HG02840 (cell line): Measurements from ENCODE around the gene SNX9.
"Not testable (repeated sequence)": the region's sequence is repeated elsewhere in the genome, so short reads cannot be mapped to it uniquely, and the experiment has no call there.

Experiments
- ATAC-seq: cut with Tn5 transposase; IDR thresholded peaks from one replicate; pipeline ENCODE4 v1.9.1; 2021; ENCODE audit warnings: mild to moderate bottlenecking, moderate library complexity, moderate number of reproducible peaks; ENCODE audit not compliant: unreplicated experiment, low FRiP score

Gene SNX9

DNA sequence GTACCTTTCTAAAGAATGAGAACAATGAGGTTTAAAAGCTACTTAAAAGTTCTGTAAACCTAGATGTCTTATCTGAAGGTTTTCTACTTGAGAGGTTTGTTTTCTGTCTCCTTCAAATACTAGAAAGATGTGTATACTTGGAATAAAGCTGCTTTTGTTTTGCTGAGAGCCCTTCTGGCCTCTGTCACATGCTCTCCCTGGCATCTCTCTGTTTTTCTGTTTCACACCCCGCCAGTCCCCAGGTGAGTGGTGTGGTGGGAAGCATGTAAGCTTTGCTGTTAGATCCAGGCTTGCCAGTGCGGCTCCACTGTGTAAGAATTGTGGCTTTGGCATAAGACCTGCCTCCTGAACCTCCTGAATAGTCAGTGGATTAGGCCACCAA, 56.8 kb downstream of the SNX9 start:
- peak; percentile 29 for ATAC-seq

GRCh38 chr6:157880534-157880933, 57.5 kb downstream of the SNX9 start:
- no peak for ATAC-seq

DNA sequence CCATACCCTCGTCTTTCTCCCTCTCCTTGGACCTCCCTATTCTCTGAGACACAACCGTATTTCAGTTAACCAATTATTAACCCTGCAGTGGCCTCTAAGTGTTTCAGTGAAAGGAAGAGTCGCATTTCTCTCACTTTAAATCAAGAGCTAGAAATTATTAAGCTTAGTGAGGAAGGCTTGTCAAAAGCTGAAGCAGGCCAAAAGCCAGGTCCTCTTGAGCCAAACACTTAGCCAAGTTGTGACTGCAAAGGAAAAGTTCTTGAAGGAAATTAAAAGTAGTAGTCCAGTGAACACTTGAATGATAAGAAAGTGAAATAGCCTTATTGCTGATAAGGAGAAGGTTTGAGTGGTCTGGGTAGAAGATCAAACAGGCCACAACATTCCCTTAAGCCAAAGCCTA, 58.3 kb downstream of the SNX9 start:
- no peak for ATAC-seq

GRCh38 chr6:157884756-157885155, 61.7 kb downstream of the SNX9 start:
- ATAC-seq: no peak

- ATAC-seq: no peak
These were observed 62.3 kb downstream of the SNX9 start for GRCh38 chr6:157885211-157885788.

DNA sequence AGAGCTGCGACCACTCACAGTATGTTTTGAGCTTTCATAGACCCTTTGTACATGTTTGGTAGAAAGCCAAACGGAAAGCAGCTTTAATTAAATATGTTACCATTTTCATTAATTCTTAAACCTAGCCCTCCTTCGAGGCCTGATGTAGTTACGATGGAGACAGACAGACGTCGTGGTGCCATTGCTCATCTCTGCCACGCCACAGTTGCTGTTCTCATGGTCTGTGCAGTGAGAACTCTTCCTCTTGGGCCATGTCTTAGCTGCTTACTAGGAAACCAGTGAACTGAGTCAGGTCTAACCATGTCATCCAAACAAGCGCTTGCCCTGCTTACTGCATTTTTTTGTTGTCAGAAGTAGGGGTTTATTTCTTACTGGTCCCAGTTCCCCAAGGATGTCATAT, 62.8 kb downstream of the SNX9 start:
- no peak for ATAC-seq

DNA sequence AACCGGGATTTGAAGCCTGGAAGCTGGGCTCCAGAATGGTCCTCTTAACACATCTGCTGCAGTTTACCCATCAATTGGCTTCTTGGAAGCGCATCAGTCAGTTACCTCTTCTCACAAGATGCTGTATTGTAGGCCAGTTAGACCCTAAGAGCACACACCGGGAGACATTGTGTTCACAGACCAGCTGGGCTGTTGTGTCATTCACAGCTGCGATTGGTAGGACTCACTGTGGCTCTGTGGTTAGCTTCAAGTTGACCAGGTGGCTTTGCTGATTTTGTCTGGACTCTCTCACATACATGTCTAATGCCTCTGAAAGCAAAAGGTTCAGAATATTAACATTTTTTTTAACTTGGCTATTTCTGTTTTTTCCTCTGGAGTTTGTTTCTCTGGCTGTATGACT, 64.8 kb downstream of the SNX9 start:
- ATAC-seq: no peak

DNA sequence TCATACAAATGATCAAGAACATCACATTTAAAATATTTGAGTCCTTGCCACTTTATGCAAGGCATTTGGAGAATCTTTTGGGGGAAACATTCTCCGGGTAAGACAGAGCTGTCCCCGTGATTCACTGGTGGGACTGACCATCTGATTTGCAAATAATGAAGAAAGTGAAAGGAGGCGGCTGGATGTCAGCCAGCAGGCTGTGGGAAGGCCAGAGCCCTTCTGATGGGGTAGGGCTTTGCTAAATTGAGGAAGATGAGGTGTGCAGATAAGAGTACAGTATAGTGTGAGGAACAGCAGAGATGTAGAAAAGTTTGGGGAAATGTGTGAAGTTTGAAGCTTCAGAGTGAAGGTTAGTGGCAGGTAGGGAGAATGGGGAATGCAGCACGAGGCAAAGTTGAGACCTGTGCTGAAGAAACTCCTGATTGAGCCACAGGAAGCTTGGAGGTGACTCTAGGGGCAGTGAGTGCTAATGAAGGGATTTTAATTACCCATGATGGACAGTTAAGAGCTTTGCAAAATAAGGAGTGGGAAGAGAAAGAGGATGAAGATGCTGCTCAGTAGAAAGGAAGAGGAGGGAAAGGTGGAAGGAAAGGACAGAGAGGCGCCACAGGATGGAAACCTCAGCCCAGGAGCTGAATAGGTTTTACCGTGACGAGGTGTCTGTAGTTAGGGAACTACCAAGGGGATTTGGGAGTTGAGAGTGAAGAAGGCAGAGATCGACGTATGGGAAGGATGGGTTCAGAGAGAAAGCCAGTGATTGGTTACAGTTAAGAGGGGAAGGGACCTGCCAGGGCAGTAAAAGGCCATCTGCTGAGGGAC, 68.7 kb downstream of the SNX9 start:
- no peak for ATAC-seq

DNA sequence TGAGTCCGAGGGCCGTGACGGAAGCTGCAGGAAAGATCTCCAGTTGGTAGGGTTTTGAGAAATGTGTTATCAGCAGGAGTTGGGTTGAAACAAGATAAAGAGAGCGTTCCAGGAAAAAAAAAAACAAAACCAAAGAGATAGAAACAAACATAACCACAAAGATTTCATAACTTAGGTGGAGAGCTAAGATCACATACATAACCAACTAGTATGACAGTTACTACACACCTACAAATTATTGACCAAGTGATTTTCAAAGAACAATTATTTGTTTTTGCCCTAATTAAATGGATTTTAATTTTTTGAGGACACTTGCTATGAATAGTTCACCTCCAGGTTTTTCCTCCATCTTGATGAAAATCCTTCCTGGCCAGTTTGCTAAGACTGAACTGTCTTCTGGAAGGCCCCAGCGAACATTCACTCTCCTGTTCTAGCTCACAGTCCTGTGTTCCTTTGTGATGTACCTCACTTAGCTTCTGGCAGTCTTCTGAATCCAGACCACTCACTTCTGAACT, 69.4 kb downstream of the SNX9 start:
- no peak for ATAC-seq

DNA sequence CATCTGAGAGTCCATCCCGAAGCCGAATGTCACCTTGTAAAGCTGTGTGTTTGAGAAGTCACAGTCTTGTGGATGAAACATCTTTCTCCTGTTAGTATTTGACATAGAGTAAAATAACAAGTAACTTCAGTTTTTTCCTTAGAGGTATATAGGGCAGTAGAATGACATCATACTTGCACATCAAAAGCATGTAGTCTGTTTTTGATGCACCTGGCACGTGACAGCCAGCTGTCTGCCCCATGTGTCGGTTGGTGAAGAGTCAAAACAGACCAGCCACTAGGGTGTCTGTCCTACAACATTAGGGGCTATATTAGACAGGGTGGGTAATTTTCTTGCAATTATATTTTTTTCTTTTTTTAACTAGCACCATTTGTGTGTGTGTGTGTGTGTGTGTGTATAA, 70.2 kb downstream of the SNX9 start:
- no peak for ATAC-seq

DNA sequence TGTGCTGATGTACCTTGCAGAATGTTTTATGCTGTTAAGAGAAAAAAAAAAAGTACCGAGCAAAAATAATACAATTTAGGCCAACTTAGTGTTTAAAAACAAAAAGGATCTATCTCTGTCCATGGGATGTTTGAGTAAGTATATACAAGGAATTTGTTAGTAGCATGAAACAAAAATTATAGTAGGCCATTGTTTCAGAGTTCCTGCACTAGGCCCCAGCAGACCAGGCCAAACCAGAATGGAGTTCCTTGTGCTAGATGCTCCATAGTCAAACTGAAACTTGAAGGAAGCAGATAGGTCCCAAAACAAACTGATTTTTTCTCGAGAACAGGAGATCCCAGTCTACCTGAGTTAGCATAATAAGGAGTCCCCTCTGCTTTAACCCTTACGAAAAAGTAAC, 72.5 kb downstream of the SNX9 start:
- ATAC-seq: no peak

DNA sequence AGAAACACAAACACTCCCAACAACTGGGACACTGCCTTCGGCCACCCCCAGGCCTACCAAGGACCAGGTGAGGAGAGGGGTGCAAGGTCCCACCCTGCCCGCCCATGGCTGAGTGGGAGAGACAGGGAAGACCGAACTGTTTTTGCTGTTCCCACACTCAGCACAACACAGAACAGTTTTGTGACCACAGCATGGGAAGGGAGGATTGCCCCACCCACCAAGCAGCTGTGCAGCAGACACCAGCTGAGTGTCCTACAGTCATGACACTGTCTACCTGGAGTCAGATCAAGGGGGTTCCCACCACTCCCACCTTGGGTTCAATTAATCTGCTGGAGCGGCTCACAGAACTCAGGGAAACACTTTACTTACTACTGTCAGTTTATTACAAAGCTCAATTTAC, 73.9 kb downstream of the SNX9 start:
- no peak for ATAC-seq

- no peak for ATAC-seq
These were observed 75.1 kb downstream of the SNX9 start for GRCh38 chr6:157898169-157898568.

DNA sequence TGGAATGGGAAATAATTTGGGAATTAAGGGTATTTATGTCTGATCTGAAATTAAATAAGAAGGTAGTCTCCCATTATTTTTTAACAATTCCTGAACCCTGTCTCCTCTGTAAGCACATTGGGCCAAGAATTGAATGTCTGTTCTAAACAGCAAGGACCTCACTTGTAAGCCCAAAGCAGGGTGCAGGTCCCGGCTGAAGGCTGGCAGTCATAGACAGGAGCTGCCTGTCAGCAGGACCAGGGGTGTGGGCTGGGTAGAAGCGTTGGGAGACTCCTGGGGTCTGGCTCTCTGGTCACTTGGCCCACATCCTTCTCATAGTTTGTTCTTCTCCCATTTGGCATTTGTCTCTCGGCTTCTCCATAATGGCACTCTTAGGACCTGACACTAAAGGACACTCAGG, 75.6 kb downstream of the SNX9 start:
- ATAC-seq: no peak

DNA sequence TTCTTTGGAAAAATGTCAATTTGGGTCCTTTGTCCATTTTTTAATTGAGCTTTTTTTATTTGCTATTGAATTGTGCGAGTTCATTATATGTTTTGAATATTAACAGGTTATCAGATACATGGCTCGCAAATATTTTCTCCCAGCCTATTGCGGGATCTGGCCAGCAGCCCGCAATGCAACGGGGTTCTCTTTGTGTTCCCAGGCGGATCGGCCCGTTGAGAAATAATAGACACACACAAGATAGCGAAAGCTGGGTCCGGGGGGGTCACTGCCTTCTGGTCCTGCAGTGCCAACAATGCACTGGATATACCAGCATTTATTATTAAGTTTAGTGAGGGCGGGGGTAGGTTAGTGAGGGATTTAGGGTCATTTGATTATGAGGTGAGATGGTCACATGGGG, 77.2 kb downstream of the SNX9 start:
- ATAC-seq: not testable (repeated sequence)

GRCh38 chr6:157900751-157901150, 77.7 kb downstream of the SNX9 start:
- not testable (repeated sequence) for ATAC-seq

- no peak for ATAC-seq
These were observed 82.0 kb downstream of the SNX9 start for GRCh38 chr6:157904999-157905398.

DNA sequence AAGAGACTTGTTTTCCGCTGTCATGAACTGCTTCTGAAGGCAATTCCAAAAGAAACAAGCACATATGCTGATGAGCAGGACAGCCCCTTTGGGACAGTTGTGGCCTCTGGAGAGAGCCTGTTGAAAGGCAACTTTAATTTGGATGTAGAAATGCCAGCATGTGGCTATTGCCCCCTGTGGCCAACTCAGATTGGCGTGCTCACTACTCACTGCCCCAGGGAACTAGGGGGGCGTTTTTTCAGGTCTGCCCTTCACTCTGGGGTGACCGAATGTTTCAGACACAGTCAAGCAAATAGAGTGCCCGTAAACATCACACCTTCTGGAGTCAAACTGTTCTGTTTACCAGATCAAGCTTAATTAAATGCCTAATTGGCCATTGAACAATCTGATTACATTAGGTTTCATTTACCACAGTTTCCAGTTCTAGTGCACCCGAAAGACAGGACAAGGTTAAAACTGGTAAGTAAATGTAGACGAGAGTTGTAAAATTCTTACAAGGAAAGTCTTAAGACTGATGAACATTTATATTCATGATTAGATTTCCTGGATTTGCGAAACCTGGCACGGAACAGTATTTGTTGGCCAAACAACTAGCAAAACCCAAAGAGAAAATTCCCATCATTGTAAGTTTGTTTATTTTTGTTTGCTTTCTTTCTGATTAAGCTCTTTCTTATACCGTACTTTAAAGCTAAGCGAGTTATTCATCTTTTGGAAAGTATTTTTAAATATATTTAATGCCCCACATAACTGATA, 82.7 kb downstream of the SNX9 start:
- no peak for ATAC-seq

DNA sequence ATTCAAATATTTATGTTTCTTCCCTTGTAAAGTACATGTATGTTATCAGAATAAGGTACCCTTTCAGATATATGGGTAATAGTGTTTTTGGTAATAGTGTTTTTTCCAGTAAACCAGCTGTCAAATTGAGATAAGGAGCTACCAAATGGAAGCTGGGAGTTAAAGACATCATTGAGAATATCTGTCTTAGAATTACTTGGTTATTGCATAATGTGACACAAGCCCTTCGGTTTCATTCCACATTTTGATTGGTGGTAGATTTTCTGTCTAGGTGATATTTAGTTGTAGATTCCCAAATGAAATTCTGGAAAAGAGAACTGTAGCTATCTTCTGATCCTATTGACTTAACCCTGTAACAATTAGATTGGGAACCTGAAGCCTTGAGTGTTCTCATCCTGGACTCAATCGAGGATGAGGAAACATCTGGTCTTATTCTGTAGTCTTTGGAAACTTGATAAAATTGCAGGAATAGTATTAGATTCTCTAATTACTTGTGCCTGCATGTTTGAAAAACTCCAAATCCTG, 83.6 kb downstream of the SNX9 start:
- ATAC-seq: no peak

DNA sequence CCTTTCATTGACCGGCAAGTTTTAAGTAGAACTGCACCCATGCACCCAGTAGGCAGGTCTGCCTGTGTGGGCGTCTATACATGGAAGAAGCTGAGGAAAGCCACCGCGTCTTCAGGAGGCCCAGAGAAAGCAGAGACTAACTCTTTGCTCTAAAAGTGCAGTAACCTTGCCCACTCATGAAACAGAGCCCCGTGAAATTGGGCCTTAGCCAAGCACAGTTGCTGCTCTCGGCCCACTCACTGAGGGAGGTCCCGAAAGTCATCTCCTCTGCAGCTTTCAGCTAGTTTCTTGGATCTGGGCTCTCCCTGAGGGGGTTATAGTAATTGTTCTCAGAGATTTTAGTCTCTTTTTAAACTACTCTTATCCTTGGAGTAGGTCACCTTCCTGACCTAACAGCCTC, 84.6 kb downstream of the SNX9 start:
- ATAC-seq: no peak
